ENCODE measurements around the gene TTLL5.

The TTLL5 gene, protein sequence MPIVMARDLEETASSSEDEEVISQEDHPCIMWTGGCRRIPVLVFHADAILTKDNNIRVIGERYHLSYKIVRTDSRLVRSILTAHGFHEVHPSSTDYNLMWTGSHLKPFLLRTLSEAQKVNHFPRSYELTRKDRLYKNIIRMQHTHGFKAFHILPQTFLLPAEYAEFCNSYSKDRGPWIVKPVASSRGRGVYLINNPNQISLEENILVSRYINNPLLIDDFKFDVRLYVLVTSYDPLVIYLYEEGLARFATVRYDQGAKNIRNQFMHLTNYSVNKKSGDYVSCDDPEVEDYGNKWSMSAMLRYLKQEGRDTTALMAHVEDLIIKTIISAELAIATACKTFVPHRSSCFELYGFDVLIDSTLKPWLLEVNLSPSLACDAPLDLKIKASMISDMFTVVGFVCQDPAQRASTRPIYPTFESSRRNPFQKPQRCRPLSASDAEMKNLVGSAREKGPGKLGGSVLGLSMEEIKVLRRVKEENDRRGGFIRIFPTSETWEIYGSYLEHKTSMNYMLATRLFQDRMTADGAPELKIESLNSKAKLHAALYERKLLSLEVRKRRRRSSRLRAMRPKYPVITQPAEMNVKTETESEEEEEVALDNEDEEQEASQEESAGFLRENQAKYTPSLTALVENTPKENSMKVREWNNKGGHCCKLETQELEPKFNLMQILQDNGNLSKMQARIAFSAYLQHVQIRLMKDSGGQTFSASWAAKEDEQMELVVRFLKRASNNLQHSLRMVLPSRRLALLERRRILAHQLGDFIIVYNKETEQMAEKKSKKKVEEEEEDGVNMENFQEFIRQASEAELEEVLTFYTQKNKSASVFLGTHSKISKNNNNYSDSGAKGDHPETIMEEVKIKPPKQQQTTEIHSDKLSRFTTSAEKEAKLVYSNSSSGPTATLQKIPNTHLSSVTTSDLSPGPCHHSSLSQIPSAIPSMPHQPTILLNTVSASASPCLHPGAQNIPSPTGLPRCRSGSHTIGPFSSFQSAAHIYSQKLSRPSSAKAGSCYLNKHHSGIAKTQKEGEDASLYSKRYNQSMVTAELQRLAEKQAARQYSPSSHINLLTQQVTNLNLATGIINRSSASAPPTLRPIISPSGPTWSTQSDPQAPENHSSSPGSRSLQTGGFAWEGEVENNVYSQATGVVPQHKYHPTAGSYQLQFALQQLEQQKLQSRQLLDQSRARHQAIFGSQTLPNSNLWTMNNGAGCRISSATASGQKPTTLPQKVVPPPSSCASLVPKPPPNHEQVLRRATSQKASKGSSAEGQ (N-terminal part only)

DNA sequence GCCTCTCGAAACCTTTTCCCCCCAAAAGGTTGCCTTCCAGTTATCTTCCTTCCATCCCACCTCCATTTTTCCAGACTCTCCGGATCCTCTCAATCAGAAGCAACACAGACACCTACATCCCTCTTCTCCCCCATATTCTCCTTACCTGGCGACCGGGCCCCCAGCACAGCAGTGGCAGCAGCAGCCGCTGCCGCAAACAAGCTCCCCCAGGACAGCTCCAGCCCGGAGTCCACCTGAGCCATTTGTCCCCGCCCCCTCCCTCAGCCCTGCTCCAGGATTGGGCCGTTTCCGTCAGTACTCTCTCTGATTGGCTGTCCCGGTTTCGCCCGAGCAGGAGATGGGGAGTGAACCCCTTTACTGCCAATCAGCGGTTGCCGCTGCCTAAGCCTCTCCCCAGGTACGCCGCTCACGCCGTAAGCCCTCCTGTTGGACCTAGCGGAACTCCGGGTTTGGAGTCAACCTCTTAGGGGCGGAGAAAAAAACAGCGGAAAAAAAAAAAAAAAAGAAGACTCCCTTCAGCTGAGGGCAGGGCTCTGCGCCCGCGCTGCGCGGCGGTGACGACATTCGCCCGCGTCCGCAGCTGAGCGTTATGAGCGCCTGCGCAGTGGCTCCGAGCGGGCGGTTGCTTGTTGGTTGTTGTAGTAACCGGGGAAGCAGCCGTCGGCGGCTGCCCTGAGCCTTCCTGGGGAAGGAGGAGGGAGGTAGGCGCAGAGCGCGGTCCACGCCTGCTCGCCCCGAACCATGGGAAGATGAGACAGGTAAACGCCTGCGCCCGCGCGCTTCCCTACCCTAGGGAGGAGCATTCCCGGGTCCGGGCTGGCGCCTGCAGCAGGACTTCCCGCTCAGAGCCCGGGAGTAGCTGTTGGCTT, at the start of gene TTLL5, which contains the start of gene ERG28:
Gene TTLL5, plus strand, starts transcription at position 617 of the 869 bp plus-strand sequence. CDS start 1,904 bp downstream, outside the sequence.
Gene ERG28, minus strand, starts transcription at position 247 of the 869 bp plus-strand sequence. CDS start 3,374 bp downstream, outside the sequence.
- peak; percentile 98 for DNase-seq

- no peak for DNase-seq
Measured at GRCh38 chr14:75612157-75612556, 48.9 kb upstream of the TTLL5 start.

DNA sequence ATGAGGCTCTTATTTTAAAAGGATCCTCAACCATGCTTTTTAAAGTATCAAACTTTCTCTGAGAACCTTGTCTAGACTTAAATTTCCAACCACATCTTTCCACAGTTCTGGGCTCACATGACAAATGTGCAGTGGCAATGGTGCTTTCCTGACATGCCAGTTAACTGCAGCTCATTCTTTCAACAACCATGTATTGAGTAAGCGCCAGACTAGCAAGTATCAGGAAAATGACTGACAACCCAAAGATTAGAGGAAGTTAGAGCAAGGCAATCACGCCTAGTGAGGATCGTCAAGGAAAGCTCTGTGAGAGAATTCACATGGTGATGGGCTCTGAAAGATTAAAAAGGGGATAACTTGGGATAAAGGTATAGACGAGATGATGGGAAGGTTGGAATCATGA, 46.9 kb upstream of the TTLL5 start:
- DNase-seq: no peak

- DNase-seq: no peak
Measured at GRCh38 chr14:75615200-75615599, 45.8 kb upstream of the TTLL5 start.

GRCh38 chr14:75619548-75619947, 41.5 kb upstream of the TTLL5 start:
- DNase-seq: no peak

DNA sequence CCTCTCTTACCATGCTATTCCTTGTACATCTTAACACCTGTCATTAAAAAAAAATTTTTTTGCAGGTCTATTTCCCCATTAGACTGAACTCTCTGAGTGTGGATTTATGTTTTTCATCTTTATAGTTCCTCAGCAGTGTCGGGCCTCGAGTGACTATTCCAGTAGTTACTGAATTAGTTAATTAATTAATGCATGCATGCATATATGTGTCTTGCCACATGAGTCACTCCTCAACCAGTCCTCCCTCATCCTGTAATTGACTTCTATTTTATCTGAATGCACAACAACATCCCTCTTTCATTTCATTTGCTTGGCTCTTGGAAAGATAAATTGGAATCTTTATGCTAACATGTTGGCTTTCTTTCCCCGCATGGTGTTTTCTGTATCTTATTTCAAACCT, 36.0 kb upstream of the TTLL5 start:
- no peak for DNase-seq

DNA sequence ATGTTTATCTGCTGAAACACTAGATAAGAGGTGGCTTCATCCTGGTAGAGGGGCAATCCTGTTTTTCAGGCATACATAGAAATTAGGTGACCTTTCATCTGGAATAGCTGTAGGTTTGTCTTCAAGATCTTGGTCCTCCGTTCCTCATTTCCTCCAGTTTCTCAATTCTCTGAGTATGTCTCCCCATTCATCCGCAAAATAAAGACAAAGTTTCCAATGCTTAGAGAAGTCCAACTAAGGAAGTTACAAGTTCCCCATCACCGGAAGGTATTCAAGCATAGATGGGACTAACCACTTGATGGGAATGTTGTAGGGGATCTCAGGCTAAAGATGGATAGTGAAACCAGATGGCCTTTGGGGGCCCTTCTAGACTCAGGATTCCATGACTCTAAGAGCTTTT, 34.6 kb upstream of the TTLL5 start:
- DNase-seq: no peak

DNA sequence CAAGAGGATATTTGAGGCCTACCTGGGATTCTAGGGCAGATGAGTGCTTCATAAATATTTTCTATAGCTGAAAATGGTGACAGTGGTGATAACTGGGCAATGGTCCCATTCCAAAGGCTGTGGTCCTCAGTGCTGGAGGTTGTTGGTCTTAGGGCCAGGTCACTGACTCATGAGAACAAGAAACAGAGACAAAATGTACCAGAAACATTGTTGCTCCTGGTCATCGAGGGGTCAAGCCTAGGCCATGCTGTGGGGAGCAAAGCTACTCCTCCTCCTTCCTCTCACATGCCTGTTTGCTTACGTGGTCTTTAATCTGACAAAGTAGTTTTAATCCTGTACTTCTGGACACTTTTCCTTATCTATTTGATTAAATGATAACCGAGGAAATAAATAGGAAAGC, 34.2 kb upstream of the TTLL5 start:
- no peak for DNase-seq

DNA sequence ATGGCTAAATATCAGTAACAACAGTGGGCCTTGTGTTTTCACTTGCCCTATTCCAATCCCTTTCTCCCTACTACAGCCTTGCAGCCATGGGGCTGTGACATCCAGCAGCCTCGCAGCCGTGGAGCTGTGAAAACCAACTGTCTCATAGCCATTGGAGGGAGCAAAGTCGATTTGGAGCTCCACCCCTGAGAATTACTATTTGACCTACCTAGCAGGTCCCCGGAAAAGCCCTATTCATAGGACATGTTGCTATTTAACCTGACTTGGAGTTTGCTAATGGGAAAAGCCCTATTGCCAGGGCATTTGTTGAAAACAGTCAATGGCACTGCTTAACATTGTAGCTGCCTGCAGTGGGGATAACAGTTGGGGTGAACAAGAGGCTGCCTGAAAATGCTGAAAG, 33.6 kb upstream of the TTLL5 start:
- no peak for DNase-seq

- peak; percentile 87 for DNase-seq
Measured at GRCh38 chr14:75628816-75629215, 32.2 kb upstream of the TTLL5 start.

DNA sequence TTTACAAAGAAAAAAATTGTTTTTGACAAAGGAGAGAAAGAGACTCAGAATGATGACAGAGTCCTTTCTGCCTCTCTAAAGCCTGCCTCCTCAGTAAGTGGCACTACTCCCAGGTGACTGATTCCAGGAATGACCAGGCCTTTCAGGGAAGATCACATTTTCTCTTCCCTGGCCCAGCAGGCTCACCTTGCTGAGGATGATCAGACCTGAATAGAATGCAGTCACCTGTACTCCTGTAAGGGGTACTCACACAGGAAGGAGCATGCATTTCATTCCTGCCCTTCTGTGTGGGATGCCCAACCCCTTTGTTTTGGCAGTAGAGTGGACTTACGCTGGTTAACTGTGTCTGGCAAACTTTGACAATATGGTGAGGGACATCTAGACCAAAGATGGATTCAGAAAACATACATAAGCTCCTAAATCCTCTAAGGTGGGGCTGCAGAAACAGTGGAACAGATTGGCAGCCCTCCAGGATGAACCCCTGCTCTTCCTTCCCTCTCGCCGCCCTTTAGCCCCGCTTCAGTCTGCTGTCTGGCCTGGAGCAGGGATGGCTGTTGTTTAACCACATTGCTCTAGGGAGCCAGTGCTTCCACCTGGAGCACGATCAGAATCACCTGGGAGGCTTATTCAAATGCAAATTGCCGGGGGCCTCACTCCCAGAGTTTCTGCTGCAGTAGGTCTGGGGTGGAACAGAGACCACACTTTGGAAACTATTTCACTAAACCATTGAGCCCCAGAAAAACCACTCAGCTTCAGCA, 30.2 kb upstream of the TTLL5 start:
- no peak for DNase-seq

DNA sequence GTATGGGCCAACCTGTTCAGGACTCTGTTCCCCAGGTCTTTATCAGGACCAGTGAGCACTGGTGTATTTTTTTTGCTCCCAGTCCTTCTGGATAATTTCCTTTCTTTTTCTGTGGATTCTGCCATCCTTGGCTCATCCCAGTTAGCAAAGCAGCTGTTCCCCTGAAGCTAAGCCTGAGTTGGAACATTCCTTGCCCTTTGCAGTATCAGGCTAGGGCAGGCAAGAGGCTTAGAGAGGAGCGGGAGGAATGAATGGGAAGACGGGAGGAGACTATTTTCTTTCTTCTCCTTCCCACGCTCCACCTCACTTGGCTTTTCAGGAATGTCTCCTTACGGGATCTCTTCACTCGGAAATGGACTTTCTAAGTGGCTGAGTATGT, 29.6 kb upstream of the TTLL5 start:
- DNase-seq: no peak

DNA sequence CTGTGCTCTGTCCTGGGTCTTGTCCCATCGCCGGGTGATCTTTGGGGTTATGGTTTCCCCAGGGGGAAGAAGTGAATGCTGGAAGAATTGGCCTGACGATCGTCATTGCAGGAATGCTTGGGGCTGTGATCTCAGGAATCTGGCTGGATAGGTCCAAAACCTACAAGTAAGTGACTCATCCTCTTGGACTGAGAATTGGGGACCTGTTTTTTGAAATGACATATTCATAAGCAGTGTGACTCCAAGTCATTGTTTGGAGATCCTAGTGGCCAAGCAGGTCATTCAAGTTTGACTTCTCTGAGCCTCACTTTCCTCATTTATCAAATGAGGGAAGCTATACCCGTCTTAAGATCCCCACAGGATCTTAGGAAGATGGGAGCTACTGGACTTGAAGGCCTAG, 26.2 kb upstream of the TTLL5 start:
- DNase-seq: no peak

GRCh38 chr14:75636100-75636692, 24.9 kb upstream of the TTLL5 start:
- DNase-seq: no peak

GRCh38 chr14:75640876-75641275, 20.2 kb upstream of the TTLL5 start:
- peak; percentile 28 for DNase-seq

DNA sequence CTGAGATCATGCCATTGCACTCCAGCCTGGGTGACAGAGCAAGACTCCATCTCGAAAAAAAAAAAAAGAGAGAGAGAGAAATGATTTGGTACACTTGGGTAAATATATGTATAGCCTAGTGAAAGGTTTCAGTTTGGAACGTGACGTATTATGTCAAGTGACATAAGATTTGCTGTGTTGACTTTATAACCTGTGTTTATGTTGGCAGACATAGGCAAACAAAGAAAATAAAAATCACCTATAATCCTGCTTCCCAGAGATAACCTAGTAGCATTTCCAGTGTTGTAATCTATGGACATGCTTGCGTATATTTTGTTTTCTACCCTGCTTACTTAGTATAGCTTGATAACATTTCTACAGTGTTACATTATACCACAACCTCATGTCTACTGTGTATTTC, 17.1 kb upstream of the TTLL5 start:
- peak; percentile 89 for DNase-seq

- peak; percentile 11 for DNase-seq
Measured at GRCh38 chr14:75645056-75645455, 16.0 kb upstream of the TTLL5 start.

DNA sequence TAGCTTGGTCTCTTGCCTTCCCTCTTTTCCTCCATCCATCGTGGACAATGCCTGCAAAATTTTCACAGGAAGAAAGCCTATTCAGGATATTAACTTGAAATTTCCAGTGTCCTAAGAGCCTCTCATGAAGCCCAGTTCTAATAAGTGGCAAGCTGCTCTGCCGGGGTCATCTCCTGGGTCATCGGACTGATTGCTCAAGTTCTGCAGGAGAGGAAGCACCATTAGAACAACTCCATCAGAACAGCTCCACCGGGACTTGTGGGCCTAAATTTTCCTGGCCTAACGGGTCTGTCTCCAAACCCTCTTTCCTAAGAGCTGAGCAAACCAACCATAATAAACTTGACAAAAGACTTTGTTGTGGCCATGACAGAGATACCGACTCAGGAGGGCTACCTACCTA, 14.3 kb upstream of the TTLL5 start:
- no peak for DNase-seq

GRCh38 chr14:75647640-75648039, 13.4 kb upstream of the TTLL5 start:
- DNase-seq: peak; percentile 31

- DNase-seq: peak; percentile 87
Measured at GRCh38 chr14:75648066-75648838, 12.8 kb upstream of the TTLL5 start.

Data from DMS53 (cell line).